Testis (tissue), 2 donors: ENCODE results near the gene RHBDD1.

Experiments
- CTCF ChIP-seq, 3 experiments: fragments of 450-650 bp in 2 of 3; fragments of 200-600 bp in 1 of 3; sonication (generic) in 1 of 3; IDR thresholded peaks; one replicate each; pipeline ENCODE4 v1.5.1; 2016 to 2019; ENCODE audit warnings: antibody characterized with exemption in 3 of 3, mild to moderate bottlenecking in 2 of 3, moderate library complexity in 1 of 3
- POLR2A ChIP-seq: fragments of 450-650 bp; IDR thresholded peaks from one replicate; pipeline ENCODE4 v1.6.1; 2017; ENCODE audit warnings: antibody characterized with exemption, mild to moderate bottlenecking, moderate library complexity

GRCh38 chr2:226983895-226984749 lies 148.3 kb downstream of the RHBDD1 start:
- TF ChIP-seq CTCF (IDR thresholded peaks at IDR 0.05) (no peak), POLR2A (no peak)
